Stimulated activated naive CD8-positive, alpha-beta T cell treated with anti-CD3 and anti-CD28 coated beads, Interleukin-15, Interleukin-2, amounts not matched to agents 100 U/mL and 50 U/mL, for 24 hours (primary cell): ENCODE data around the gene FMNL1.
"Not testable (repeated sequence)": the region's sequence is repeated elsewhere in the genome, so short reads cannot be mapped to it uniquely, and the experiment has no call there.

Source experiments
- ATAC-seq: fragments of 150-1000 bp; cut with Tn5 transposase; one replicate; pipeline ENCODE4 v1.10.0; 2021
- DNase-seq: peaks from one replicate; pipeline ENCODE4 v3.0.0; 2021

FMNL1 gene

GRCh38 chr17:45235416-45236281, 14.0 kb downstream of the FMNL1 start:
- DNase-seq (peak; percentile 85), ATAC-seq (peak; percentile 30)

GRCh38 chr17:45236282-45236606, 14.6 kb downstream of the FMNL1 start:
- DNase-seq (no peak), ATAC-seq (no peak)

- DNase-seq, result no peak
Observed at GRCh38 chr17:45237686-45238085, 16.0 kb downstream of the FMNL1 start.

GRCh38 chr17:45238155-45238774, 16.6 kb downstream of the FMNL1 start:
- no peak for ATAC-seq
- no peak for DNase-seq

More at GRCh38 chr17:45237686-45238085, 16.0 kb downstream of the FMNL1 start:
- no peak for ATAC-seq

GRCh38 chr17:45240905-45241327, 19.2 kb downstream of the FMNL1 start:
- no peak for ATAC-seq
- DNase-seq, result no peak

- DNase-seq (no peak), ATAC-seq (no peak)
Observed at GRCh38 chr17:45241328-45242028, 19.8 kb downstream of the FMNL1 start.

- ATAC-seq, result no peak
Observed at GRCh38 chr17:45242029-45242414, 20.3 kb downstream of the FMNL1 start.

GRCh38 chr17:45243750-45244149, 22.1 kb downstream of the FMNL1 start:
- no peak for DNase-seq
- ATAC-seq, result no peak

More at GRCh38 chr17:45242029-45242414, 20.3 kb downstream of the FMNL1 start:
- no peak for DNase-seq

- ATAC-seq (no peak), DNase-seq (no peak)
Observed at GRCh38 chr17:45244725-45245656, 23.3 kb downstream of the FMNL1 start.

- DNase-seq (no peak), ATAC-seq (no peak)
Observed at GRCh38 chr17:45246338-45246737, 24.7 kb downstream of the FMNL1 start.

- ATAC-seq, result no peak
- peak; percentile 54 for DNase-seq
Observed at GRCh38 chr17:45246861-45247428, 25.3 kb downstream of the FMNL1 start.

- ATAC-seq (peak; percentile 92), DNase-seq (peak; percentile 99)
Observed at GRCh38 chr17:45247429-45248131, 25.9 kb downstream of the FMNL1 start.

GRCh38 chr17:45248132-45248957, 26.7 kb downstream of the FMNL1 start:
- ATAC-seq (peak; percentile 72), DNase-seq (peak; percentile 76)

GRCh38 chr17:45251931-45252330, 30.2 kb downstream of the FMNL1 start:
- DNase-seq, result no peak
- ATAC-seq, result no peak

GRCh38 chr17:45253237-45253636, 31.6 kb downstream of the FMNL1 start:
- DNase-seq, ATAC-seq: not testable (repeated sequence)

- no peak for ATAC-seq
- no peak for DNase-seq
Observed at GRCh38 chr17:45253879-45254278, 32.2 kb downstream of the FMNL1 start.

GRCh38 chr17:45255358-45255757, 33.7 kb downstream of the FMNL1 start:
- ATAC-seq, result no peak
- no peak for DNase-seq

GRCh38 chr17:45256114-45256966, 34.7 kb downstream of the FMNL1 start:
- ATAC-seq, result peak; percentile 8
- DNase-seq, result no peak

- ATAC-seq, result no peak
Observed at GRCh38 chr17:45257115-45257514, 35.4 kb downstream of the FMNL1 start.

More at GRCh38 chr17:45257115-45257514, 35.4 kb downstream of the FMNL1 start:
- no peak for DNase-seq
